GM21576 (cell line): Measurements from ENCODE around the gene VCAN.
"Not testable (repeated sequence)": the region's sequence is repeated elsewhere in the genome, so short reads cannot be mapped to it uniquely, and the experiment has no call there.

Experiments
- ATAC-seq: cut with Tn5 transposase; IDR thresholded peaks from one replicate; pipeline ENCODE4 v1.9.1; 2021; ENCODE audit warnings: mild to moderate bottlenecking, moderate library complexity; ENCODE audit not compliant: unreplicated experiment

The VCAN gene

DNA sequence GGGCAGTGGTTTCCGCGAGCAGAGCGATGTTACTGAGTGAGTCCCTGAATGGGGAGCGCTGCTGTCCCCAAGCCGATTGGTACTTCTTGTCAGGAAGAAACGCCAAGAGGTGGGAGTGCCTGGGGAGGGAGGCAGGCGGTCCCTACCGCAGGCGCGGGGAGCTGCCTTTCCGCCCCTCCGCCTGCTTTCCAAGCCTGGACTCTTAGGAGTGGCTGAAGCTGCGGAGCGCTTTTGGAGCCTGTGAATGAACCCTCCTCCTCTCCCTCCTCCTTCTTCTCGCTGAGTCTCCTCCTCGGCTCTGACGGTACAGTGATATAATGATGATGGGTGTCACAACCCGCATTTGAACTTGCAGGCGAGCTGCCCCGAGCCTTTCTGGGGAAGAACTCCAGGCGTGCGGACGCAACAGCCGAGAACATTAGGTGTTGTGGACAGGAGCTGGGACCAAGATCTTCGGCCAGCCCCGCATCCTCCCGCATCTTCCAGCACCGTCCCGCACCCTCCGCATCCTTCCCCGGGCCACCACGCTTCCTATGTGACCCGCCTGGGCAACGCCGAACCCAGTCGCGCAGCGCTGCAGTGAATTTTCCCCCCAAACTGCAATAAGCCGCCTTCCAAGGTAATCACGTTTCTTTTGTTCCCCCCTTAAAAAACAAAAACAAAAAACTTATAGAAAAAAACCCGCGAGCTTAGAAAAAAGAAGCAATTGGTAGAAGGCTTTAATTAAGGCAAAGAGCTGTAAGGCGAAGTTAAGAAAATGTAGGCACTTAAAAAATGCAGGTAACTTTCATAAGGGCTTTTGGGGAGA lies at the start of gene VCAN:
Gene VCAN (plus strand): TSS at position 340 of the 808 bp plus-strand sequence. CDS start 11,775 bp downstream, outside the sequence.
- ATAC-seq = no peak

GRCh38 chr5:83422284-83422683 lies 49.3 kb upstream of the VCAN start:
- ATAC-seq = no peak

GRCh38 chr5:83426855-83427254 lies 44.7 kb upstream of the VCAN start:
- ATAC-seq = no peak

DNA sequence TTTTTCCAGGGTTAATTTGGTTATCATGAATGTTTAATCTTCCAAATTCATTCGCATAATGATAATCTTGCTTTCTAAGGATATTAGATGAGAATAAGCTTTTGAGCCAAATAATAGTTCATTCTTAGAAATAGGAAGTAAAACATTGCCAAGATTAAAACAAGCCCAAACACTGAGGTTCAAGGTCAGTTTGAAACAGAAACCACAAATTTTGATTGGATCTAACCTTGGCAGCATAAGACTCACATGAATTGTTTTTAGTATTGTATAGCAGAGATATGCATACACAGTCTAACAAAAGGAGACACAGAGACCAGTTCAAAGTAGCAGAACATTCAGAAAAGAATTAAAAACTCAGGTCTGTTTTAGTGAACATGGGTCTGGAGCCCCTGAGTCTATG lies 43.4 kb upstream of the VCAN start:
- ATAC-seq = no peak

- ATAC-seq = no peak
These were observed 42.7 kb upstream of the VCAN start for GRCh38 chr5:83428890-83429289.

- ATAC-seq = peak; percentile 76
These were observed 41.2 kb upstream of the VCAN start for GRCh38 chr5:83430130-83431010.

DNA sequence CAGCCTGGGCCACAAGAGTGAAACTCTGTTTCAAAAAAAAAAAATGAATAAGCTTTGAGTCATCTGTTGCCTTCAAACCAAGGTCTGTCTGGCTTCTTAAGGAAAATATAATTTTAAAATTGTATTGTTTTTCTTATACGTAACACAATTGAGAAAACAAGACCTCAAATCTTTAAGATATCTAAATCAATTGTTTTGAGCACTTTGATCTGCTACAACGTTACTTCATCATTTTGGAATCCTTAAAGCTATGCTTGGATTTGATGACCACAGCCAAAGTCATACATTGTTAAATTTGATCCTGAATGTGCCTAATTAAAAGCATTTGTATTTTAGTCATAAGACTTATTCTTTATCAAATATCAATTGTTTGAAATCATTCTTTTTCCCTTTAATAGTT lies 37.7 kb upstream of the VCAN start:
- no peak for ATAC-seq

DNA sequence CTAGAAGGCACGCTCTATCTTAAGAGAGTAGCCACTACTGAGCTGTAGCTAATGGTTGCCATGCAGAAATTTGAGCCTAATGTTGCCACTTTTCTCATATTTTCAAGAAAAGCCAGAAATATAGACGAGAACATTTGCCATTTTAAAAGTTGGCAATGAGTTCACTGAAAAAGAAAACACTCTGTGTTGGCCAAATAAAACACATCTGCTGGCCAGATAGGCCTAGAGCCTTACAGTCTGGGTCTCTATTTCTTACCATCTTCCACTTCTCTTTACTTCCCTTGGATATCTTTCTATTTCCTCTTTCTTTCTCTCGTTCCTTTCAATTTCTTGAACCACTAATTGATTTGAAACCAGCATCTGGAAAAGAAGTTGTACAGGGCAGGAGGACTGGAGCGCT lies 36.6 kb upstream of the VCAN start:
- ATAC-seq = no peak

DNA sequence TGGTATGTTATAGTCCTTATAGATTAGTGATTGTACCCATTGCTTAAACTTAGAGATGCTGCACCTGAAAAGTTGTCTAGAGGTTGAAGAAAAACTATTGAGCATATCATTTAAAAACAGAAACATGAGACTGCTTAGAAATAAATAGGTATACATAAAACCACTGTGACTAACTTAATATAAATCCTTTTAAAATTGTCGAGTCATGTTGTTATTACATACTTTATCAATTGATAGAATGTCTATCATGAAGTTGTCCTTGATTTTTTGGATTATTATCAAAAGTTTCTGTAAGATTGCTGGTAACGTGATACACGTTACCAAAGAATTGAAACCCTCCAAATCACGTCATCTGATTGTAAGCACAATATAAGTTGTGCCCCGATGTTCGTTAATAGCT lies 35.3 kb upstream of the VCAN start:
- no peak for ATAC-seq

DNA sequence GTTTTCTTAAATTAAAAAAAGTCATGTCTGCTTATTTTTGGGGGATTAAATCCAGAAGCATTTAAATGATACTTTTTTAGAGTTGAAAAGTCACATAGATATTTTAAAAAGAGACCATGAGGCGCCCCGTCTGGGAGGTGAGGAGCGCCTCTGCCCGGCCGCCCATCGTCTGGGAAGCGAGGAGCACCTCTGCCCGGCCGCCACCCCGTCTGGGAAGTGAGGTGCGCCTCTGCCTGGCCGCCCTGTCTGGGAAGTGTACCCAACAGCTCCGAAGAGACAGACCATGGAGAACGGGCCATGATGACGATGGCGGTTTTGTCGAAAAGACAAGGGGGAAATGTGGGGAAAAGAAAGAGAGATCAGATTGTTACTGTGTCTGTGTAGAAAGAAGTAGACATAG lies 33.8 kb upstream of the VCAN start:
- ATAC-seq = not testable (repeated sequence)

DNA sequence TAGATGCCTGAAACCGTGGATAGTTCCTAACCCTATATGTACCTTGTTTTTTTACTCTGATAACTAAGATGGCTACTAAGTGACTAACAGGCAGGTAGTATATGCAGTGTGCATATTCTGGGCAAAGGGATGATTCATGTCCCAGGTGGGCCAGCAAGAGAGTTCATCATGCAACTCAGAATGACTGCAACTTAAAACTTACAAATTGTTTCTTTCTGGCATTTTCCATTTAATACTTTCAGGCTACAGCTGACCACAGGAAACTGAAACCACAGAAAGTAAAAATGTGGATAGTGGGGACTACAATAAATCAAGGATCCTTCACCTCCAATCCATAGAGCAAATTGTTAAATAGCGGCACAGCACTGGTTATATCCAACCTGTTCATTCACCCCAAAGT lies 30.7 kb upstream of the VCAN start:
- no peak for ATAC-seq

DNA sequence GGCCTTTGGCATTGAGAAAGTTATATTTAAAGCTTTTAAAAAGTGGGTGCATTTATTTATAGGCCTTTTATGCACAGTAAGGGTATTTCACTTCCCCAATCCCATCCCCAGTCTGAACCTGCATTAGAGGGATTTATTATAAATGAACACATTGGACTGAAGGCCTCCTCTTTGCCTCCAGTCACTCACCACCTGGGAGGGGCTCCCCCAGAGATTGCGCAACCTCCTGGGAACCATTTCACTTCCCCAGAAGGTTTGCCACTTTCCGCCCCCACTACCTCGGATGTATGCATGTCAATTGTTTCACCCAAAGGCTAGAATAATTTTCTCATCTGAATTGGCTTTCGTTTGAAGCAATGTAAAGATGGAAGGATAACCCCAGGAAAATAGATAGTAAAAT lies 29.8 kb upstream of the VCAN start:
- ATAC-seq = peak; percentile 70

GRCh38 chr5:83443534-83443933 lies 28.0 kb upstream of the VCAN start:
- no peak for ATAC-seq

- no peak for ATAC-seq
These were observed 27.1 kb upstream of the VCAN start for GRCh38 chr5:83444445-83444844.

DNA sequence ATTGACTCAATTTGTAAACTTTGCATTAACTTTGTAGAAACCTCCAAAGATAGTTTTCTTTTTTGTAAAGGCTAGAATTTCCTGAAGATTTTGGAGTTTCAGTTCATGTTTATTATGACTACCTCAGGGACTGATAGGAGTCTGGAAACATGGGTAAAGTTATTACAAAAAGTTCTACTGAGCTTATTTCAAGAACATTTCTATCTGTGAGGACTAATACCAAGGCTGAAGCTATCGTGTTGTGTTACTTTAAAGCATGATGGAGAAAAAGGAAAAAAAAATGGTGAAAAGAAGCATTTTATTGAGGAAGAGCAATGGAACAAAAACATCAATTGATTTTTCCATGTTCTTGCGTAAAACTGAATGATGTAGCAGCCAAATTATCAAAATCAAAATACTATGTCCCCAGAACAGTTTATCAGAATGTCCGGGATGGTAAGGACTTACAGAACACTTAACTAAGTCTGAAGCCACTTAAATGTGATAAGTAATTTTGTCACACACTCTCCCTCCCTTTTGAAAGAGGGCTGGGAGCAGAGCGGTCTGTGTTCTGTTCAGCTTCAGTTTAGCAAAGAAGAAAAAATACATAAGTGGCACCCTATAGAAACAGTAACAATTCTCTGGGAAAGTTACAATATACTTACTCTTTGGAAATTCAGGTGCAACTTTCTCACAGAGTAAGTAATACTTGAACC lies 25.1 kb upstream of the VCAN start:
- no peak for ATAC-seq

- ATAC-seq = no peak
These were observed 24.0 kb upstream of the VCAN start for GRCh38 chr5:83447533-83447932.

DNA sequence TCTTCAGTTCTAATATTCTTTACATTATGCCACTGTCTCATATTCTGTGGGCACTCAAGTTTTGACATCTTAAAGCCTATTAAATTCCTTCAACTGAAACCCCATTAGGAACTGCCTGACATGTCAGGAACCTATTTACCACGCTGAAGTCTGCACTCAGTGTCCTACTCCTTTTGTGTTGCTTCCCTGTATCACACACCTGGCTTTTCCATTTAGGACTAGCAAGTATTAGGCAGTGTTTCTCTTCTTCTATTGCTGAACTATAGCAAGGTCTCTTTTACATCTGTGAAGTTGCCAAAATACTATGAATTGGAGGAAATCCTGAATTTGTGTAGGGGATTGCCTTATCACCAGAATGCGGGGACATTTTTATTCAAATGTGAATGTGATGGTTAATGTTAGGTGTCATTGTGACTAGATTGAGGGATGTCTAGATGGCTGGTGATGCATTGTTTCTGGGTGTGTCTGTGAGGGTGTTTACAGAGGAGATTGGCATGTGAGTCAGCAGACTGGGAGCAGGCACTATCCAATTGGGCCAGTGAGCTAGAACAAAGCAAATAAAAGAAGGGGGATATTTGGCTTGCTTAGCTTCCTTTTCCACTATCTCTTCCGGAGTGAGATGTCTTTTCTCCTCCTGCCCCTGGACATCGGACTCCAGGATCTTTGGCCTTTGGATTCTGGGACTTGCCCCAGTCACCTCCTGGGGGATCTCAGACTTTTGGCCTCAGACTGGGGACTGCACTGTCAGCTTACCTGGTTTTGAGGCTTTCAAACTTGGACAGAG lies 21.2 kb upstream of the VCAN start:
- ATAC-seq = no peak

GRCh38 chr5:83450967-83451248 lies 20.6 kb upstream of the VCAN start:
- no peak for ATAC-seq

DNA sequence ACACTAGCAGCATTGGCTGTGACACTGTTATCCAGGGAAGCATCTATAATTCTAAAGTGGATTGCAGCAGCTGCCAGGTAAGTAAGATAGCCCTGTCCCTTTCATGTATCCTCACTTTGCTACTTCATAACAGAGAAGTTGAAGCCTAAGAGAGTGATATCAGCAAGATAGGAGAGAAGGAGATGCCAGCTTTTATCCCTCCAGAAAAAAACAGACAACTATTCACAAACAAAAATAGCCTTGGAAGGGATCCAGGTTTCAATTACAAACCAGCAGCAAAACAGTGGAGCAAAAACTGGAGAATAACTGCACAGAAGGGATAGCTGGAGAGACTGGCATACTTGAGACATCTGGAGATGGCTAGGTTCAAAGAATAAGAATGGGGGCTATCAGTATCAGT lies 19.6 kb upstream of the VCAN start:
- no peak for ATAC-seq

DNA sequence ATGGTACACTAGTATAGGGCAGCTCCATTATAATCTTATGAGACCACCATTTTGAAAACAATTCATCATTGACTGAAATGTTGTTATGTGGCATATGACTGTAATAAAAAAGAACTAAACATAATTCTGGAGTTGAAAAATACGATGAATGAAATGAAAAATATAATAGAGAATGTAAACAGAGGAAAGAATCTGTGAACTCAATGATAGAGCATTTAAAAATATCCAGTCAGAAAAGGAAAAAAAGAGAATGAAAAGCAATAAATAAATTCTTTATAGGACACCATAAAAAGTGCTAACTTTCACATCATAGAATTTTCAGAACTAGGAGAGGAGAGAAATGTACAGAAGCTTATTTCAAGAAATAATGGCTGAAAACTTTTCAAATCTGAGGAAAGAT lies 17.6 kb upstream of the VCAN start:
- ATAC-seq = no peak

GRCh38 chr5:83464261-83464660 lies 7.3 kb upstream of the VCAN start:
- ATAC-seq = no peak
